GM12892 (cell line): ENCODE measurements around the gene HK1.

Source experiments
- DNase-seq: peaks from one replicate; pipeline ENCODE4 v3.0.0; 2011; ENCODE audit not compliant: insufficient read length
- FAIRE-seq: peaks from 2 replicates; lab custom pipeline; 2011; peaks lifted over from hg19 to GRCh38; lab: Jason Lieb, UNC
- POLR2A ChIP-seq: IDR thresholded peaks from 2 replicates; pipeline ENCODE4 v1.6.1; 2011; ENCODE audit warnings: low read depth, low read length, control low read depth
- POLR2AphosphoS5 ChIP-seq: IDR thresholded peaks from 2 replicates; pipeline ENCODE4 v1.6.1; 2011; ENCODE audit warnings: low read depth, low read length, control low read depth
- TAF1 ChIP-seq: IDR thresholded peaks from 2 replicates; pipeline ENCODE4 v1.6.1; 2011; ENCODE audit warnings: low read depth, mild to moderate bottlenecking, control low read depth, low read length, borderline replicate concordance

The HK1 gene

DNA sequence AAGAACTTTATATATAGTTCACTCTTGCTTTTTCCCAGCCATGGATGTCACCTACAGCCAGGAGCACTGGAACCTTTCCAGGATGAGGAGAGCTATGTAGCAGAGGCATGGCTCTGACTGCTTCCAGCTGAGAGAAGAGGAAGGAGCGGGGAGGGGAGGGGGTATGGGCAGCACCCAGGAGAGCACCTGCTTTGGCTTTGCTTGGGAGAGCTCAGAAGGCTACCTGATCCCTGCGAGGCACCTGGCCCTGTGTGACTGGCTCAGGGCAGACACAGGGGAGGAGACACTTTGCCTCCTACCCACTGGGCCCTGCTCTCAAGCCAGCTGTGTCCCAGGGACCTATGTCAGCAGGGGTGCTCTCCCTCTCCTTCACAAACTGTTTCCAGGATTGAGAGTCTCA lies 67.1 kb downstream of the HK1 start:
- DNase-seq, result no peak
- TF ChIP-seq POLR2AphosphoS5, result no peak
- TF ChIP-seq TAF1, result no peak
- no peak for TF ChIP-seq POLR2A
- no peak for FAIRE-seq

- DNase-seq (no peak), FAIRE-seq (no peak)
- no peak for TF ChIP-seq POLR2AphosphoS5
- TF ChIP-seq POLR2A, result no peak
- no peak for TF ChIP-seq TAF1
Measured at GRCh38 chr10:69345890-69346474, 67.7 kb downstream of the HK1 start.

DNA sequence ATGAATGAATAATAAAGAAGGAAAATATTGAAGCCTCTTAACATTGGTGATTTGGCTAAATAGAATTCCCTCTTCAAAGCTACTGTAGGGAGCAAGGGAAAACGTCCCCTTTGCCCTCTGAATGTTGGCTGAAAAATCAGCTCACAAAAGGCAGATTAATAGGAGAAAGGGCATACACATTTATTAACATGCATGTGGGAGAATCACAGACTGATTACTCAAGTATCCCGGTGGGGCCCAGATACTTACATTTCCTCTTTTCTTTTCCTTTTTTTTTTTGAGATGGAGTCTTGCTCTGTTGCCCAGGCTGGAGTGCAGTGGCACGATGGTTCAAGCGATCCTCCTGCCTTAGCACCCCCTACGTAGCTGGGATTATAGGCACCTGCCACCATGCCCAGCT lies 68.5 kb downstream of the HK1 start:
- DNase-seq (no peak), FAIRE-seq (no peak)
- TF ChIP-seq POLR2AphosphoS5 (no peak), TAF1 (no peak), POLR2A (no peak)

DNA sequence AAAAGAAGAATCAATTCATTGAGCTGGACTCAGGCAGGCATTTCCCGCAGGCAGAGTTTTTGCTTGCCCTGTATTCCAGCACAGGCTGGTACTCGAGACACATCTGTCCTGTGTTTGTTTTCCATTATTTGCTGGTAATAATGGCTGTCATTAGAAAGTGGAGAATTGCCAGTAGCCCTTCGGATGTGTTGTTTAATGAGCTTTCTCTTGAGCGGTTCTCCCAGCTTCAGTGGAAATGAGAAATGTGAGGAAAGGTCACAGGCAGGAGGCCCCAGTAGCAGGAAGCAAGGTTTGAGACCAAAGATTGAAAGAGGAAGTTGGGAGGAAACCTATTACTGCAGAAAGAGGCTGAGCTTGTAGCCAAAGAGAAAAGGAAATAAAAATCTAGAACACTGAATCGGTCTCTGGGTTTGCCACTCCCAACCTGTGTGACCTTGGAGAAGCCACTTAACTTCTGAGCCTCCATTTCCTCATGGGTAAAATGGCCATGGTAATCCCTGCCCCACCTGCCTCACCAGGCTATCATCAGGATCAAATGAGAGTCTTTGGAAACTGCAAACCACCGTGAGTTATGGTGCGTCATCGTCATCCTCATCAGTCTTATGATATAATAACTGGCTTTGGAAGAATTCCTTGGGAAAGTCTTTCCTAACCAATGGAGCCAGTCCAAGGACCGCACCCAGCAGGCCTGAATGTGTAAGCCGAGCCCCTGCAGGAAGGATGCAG lies 70.7 kb downstream of the HK1 start:
- FAIRE-seq, result no peak
- DNase-seq, result no peak
- no peak for TF ChIP-seq TAF1
- TF ChIP-seq POLR2A, result no peak
- no peak for TF ChIP-seq POLR2AphosphoS5

- DNase-seq (no peak), FAIRE-seq (no peak)
- TF ChIP-seq POLR2A (no peak), TAF1 (no peak), POLR2AphosphoS5 (no peak)
Measured at GRCh38 chr10:69349542-69349888, 71.2 kb downstream of the HK1 start.

DNA sequence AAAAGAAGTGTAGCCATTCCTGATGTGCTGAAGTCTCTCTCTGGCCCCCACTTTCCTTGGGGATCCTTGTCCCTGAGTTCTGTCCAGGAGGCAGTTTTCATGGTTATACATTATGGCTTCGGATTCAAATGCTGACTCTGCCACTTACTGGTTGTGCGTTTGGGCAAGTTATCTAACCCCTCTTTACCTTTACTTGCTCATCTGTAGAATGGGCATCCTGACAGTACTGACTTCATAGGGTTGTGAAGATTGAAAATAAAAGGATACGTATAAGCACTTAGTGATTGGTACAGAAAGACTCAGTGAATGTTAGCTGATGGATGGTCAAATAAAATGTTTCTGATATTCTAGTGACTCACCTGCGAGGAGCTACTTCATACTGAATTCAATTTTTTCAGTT lies 73.3 kb downstream of the HK1 start:
- TF ChIP-seq POLR2AphosphoS5 (no peak), TAF1 (no peak), POLR2A (no peak)
- DNase-seq (no peak), FAIRE-seq (no peak)

GRCh38 chr10:69352569-69353264 lies 74.4 kb downstream of the HK1 start:
- no peak for FAIRE-seq
- no peak for DNase-seq
- TF ChIP-seq POLR2AphosphoS5, result no peak
- TF ChIP-seq TAF1, result no peak
- TF ChIP-seq POLR2A, result no peak

DNA sequence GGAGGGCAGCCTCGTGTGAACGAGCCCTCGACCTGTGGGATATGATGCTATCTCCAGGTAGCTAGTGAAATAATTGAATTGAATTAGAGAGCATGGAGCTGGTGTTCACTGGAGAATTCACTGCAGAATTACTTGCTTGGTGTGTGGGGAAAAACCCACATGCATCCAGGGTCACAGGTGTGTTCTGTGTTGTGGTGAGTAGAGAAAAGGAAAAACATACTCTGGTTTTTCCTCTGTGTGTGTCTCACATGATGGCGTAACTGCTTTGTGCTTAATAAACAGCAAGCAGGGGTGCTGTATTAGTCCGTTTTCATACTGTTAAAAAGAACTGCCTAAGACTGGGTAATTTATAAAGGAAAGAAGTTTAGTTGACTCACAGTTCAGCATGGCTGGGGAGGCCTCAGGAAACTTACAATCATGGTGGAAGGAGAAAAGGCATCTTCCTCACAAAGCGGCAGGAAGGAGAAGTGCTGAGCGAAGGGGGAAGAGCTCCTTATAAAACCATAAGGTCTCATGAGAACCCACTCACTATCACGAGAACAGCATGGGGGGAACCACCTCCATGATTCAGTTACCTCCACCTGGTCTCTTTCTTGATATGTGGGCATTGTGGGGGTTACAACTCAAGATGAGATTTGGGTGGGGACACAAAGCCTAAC lies 75.8 kb downstream of the HK1 start:
- DNase-seq, result no peak

DNA sequence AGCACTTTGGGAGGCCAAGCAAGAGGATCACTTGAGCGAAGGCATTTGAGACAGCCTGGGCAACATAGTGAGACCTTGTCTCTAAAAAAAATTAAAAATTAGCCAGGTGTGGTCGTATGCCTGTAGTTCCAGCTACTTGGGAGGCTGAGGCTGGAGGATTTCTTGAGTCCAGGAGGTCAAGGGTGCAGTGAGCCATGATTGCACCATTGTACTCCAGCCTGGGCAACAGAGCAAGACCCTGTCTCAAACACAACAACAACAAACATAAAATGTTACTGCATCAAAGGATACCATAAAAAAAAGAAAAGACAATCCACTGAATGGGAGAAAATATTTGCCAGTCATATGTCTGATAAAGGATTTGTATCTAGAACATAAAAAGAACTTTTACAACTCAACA lies 77.9 kb downstream of the HK1 start:
- TF ChIP-seq POLR2AphosphoS5 (no peak), POLR2A (no peak), TAF1 (no peak)
- no peak for FAIRE-seq

More for the DNA sequence above, 75.8 kb downstream of the HK1 start:
- no peak for FAIRE-seq
- TF ChIP-seq POLR2AphosphoS5 (no peak), POLR2A (no peak), TAF1 (no peak)

DNA sequence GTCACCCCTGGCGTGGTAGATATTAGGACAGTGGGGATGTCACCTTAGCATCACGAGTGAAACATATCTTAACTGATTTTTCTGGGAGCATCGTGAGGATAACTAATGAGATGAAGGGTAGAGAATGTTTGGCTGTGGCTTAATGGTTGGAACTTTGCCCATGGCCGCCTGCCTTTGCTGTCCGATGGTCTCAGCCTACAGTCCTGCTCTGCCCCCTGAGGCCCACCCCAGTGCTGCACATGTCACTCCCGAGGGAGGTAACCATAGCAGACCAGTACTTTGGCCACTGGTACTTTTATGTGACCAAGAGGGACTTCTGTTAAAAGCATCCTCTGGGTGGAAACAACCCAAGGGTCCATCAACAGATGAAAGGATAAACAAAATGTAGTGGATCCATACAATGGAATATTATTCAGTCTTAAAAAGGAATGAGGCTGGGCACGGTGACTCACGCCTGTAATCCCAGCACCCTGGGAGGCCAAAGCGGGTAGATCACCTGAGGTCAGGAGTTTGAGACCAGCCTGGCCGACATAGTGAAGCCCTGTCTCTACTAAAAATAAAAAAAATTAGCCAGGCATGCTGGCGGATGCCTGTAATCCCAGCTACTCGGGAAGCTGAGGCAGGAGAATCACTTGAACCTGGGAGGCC lies 80.0 kb downstream of the HK1 start:
- FAIRE-seq (no peak), DNase-seq (no peak)
- TF ChIP-seq POLR2A (no peak), TAF1 (no peak), POLR2AphosphoS5 (no peak)

More for the DNA sequence above, 77.9 kb downstream of the HK1 start:
- DNase-seq, result no peak

DNA sequence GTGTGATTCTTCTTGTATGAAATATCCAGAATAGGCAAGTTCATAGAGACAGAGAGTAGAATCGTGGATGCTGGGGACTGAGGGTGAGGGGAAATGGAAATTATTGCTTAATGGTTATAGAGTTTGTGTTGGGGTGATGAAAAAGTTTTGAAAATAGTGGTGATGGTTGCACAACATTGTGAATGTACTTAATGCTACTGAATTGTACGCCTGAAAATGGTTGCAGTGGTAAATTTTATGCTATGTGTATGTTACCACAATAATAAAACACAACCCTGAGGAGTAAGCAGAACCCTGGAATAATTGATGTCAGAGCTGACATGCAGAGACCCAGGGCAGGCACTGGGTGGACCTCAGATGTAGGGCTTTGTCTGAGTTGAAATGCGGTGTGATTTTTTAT lies 80.9 kb downstream of the HK1 start:
- DNase-seq, result no peak
- TF ChIP-seq TAF1, result no peak
- no peak for TF ChIP-seq POLR2AphosphoS5
- TF ChIP-seq POLR2A, result no peak

More for the DNA sequence above, 80.9 kb downstream of the HK1 start:
- FAIRE-seq, result no peak
